ENCODE measurements around the gene MPPED1. TPM values are rescaled to one million over a fixed set of nuclear protein-coding genes. Genes with fewer than 3 reads are reported as not detected.

Gene MPPED1
- total RNA-seq, 1 donor from 2014 or later: not detected

DNA sequence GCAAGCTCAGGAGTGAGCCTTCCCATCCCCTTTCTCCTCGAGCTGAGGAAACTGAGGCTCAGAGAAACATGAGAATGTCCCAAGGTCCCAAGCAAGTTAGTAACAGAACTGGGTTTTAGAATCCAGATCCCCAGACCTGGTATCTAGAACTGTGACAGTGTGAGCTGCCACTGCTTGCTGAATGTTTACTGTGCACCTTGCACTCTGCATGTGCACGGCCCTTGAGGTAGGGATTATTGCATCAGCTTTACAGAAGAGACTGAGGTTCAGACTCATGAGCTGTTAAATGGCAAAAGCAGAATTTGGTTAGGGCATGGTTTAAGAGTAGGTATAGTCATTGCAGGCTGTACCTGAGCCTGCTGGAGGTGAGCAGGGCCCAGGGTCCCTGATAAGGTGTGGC is 3.8 kb upstream of the MPPED1 start:
- DNase-seq (ENCODE audit: low spot score): no peak
- Mint-ChIP-seq H3K27ac (no peak overlapping the region), H3K27me3 (ENCODE audit: insufficient read depth) (peaks cover 25% of the 10 kb centered on the region), H3K4me1 (ENCODE audit: low read depth) (no peaks in the 10 kb centered on the region), H3K4me3 (no peak overlapping the region), H3K36me3 (ENCODE audit: low read depth) (no peaks in the 10 kb centered on the region), H3K9me3 (no peaks in the 10 kb centered on the region)
- intact Hi-C loops (cut with micrococcal nuclease): no loop called here

DNA sequence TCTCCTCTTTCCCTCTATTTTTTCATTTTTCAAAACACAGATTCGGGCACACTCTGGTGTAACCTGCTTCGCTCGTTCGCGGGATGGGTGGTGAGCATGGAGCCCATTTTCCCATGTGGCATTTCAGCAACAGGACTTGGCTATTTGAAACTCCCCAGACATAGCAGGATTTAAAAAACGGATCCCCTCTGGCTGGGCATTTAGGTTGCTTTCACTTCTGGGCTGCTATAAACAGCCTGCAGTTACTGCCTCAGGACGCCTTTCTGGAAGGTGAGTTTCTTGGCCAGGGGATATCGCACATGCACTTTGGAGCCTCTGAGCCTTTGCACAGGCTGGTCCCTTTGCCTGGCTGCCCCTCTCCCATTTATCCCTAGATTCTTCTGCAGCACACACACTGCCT is 2.8 kb upstream of the MPPED1 start:
- Mint-ChIP-seq H3K4me3 (no peak overlapping the region), H3K36me3 (ENCODE audit: low read depth) (no peaks in the 10 kb centered on the region), H3K27ac (no peak overlapping the region), H3K27me3 (ENCODE audit: insufficient read depth) (peaks cover 33% of the 10 kb centered on the region), H3K9me3 (no peaks in the 10 kb centered on the region), H3K4me1 (ENCODE audit: low read depth) (no peaks in the 10 kb centered on the region)
- DNase-seq (ENCODE audit: low spot score): no peak
- intact Hi-C loops (cut with micrococcal nuclease): no loop called here

DNA sequence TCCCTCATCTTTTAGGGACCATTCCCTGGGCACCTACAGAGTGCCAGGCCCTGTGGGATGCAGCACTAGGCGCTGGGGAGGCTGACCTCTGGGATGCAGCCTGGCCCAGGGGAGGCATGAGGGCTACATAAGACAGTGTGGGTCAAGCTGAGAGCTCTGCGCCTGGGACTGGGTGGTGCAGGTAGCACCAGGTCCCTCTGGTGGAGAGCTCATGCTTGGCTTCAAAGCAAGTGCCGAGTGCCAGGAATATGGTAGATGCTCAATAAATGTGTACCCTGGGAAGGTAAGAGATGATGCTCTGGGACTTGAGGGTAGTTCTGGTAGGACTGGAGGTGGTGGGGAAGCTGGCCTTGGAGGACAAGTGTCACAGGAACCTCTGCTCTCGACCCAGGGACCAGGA is 2.0 kb upstream of the MPPED1 start:
- H3K9me3 Mint-ChIP-seq: no peaks in the 10 kb centered on the region

DNA sequence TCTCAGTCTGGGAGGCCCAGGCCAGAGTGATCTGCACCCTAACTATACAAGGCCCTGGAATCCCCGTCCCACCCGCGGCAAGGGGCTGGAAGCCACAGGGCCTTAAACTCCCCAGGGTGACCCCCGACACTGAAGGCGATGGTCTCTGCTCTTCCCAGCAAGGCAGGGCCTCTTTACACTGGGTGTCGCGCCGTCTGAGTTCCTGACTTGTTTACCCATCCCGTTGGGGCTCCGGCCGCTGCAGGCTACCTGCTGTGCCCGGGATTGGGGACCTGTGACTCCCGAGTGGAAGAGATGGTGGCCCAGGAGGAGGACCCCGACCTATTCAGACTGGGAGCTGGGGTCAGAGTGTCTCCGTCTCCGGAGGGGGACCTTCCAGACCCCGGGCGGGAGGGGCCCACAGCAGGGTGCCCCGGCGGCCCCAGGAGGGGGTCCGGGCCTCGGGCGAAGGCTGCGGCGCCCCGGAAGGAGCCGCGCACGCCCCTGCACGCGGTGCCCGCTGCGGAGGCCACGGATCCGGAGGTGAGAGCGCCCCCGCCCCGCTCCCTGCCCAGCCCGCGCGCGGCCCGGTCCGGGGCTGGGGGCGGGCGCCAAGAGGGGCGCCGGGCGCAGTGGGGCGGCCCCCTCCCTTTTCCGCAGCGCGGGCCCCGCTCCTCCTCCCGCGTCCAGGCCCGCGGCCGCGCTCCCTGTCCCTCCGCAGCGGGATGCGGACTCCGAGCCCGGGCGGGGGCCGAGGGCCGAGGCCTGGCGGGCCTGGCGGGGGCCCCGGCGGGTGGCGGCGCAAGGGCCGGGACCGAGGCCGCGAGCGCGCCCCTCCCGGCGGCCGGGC is 560 bp upstream of the MPPED1 start:
- intact Hi-C loops (cut with micrococcal nuclease): no loop called here

More for the DNA sequence above, 2.0 kb upstream of the MPPED1 start:
- no peaks in the 10 kb centered on the region for H3K36me3 Mint-ChIP-seq (ENCODE audit: low read depth)
- H3K4me3 Mint-ChIP-seq: no peak overlapping the region
- peaks cover 37% of the 10 kb centered on the region for H3K27me3 Mint-ChIP-seq (ENCODE audit: insufficient read depth)
- intact Hi-C loops (cut with micrococcal nuclease): no loop called here
- no peaks in the 10 kb centered on the region for H3K4me1 Mint-ChIP-seq (ENCODE audit: low read depth)
- no peak overlapping the region for H3K27ac Mint-ChIP-seq
- DNase-seq (ENCODE audit: low spot score): no peak

DNA sequence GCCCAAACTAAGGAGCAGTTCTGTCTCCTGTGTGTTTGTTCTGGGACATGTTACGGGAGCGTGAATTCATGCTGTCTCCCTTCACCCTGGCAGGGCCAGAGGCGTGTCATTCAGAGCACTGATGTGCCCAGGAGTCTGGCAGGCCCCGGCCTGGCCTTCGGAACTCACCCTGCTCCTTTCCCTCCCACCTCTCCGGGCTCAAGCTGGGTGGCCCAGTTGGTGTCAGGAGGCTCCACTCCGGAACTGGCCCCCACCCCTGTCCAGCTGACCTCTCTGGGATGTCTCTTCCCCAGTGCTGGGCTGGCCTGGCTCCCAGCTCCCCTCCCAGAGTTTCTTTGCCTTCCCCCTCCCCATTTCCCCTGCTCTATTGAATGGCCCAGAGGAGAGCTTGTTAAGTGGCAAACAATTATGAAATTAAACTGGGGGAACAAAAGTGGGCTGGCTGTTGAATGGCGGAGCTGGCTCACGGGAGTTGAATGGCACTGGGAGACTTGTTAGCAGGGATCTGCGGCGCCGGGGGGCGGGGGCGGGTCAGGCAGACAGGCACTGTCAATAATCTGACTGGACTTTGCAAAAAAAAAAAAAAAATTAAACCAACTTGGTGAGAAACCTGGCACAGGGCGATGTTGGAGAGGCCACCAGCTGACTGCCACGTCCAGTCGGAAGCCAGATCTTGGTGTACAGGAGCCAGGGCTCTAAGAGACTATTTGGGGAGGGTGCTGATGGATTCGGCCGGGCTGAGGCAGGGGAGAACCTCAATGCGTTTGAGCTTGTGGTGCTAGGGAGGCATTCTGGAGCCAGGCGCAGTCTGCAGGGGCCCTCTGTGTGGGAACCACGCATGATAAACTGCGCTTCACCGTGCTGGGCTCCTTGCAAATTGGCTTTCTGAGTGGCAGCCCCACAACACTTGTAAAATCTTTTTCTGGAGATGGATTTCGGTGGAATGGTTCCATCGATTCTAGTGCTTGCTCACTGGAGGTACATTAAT is 1.3 kb downstream of the MPPED1 start:
- H3K4me3 Mint-ChIP-seq: no peak overlapping the region
- H3K9me3 Mint-ChIP-seq: no peaks in the 10 kb centered on the region
- DNase-seq (ENCODE audit: low spot score): no peak
- H3K4me1 Mint-ChIP-seq (ENCODE audit: low read depth): no peaks in the 10 kb centered on the region
- intact Hi-C loops (cut with micrococcal nuclease): no loop called here
- H3K36me3 Mint-ChIP-seq (ENCODE audit: low read depth): no peaks in the 10 kb centered on the region
- peaks cover 43% of the 10 kb centered on the region for H3K27me3 Mint-ChIP-seq (ENCODE audit: insufficient read depth)
- no peak overlapping the region for H3K27ac Mint-ChIP-seq

More for the DNA sequence above, 560 bp upstream of the MPPED1 start:
- Mint-ChIP-seq H3K36me3 (ENCODE audit: low read depth) (no peaks in the 10 kb centered on the region), H3K9me3 (no peaks in the 10 kb centered on the region), H3K27me3 (ENCODE audit: insufficient read depth) (peaks cover 43% of the 10 kb centered on the region), H3K4me1 (ENCODE audit: low read depth) (no peaks in the 10 kb centered on the region), H3K27ac (no peak overlapping the region), H3K4me3 (no peak overlapping the region)
- no peak for DNase-seq (ENCODE audit: low spot score)

DNA sequence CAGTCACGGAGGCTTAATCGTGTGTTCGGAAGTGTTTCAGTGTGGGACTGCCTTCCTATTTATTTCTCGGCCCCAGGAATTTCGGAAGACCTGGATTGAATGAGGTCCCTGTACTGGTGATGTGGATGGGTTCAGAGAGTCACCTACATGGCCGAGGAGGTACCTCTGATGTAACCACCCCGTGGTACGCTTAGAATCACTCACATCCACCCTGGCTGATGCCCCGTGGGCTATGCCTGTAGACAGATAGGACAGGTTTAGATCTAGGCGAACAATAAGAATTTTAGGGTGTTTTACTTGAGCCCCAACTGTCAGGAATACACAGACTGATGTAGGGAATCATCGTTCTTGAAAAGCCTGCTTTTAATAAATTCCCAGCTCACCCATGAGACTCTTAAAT is 2.0 kb downstream of the MPPED1 start:
- no peaks in the 10 kb centered on the region for H3K36me3 Mint-ChIP-seq (ENCODE audit: low read depth)
- H3K4me1 Mint-ChIP-seq (ENCODE audit: low read depth): no peaks in the 10 kb centered on the region
- peaks cover 43% of the 10 kb centered on the region for H3K27me3 Mint-ChIP-seq (ENCODE audit: insufficient read depth)

DNA sequence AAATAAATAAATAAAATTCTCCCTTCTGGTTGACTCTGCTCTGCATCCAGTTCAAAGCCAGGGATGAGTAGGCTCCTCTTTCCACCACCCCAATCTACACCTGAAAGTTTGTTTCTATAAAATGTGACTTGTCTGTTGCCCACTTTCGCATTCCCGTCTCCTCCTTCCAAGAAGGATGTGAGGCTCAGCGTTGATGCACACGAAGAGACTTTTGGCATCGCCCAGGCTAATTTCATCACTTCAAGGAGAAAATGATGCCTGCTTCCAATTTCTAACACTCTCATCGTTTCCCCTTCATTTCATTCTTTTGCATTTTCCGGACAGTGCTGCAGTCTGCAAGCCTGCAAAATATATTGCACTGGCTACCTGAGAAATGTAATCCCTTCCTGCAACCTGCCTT is 3.9 kb downstream of the MPPED1 start:
- no peak overlapping the region for H3K4me3 Mint-ChIP-seq
- H3K9me3 Mint-ChIP-seq: no peaks in the 10 kb centered on the region
- H3K4me1 Mint-ChIP-seq (ENCODE audit: low read depth): no peaks in the 10 kb centered on the region
- no peak for DNase-seq (ENCODE audit: low spot score)
- H3K27me3 Mint-ChIP-seq (ENCODE audit: insufficient read depth): peaks cover 34% of the 10 kb centered on the region
- H3K27ac Mint-ChIP-seq: no peak overlapping the region
- H3K36me3 Mint-ChIP-seq (ENCODE audit: low read depth): no peaks in the 10 kb centered on the region
- intact Hi-C loops (cut with micrococcal nuclease): no loop called here

More for the DNA sequence above, 2.0 kb downstream of the MPPED1 start:
- no peak for DNase-seq (ENCODE audit: low spot score)
- no peaks in the 10 kb centered on the region for H3K9me3 Mint-ChIP-seq
- no peak overlapping the region for H3K4me3 Mint-ChIP-seq
- H3K27ac Mint-ChIP-seq: no peak overlapping the region
- intact Hi-C loops (cut with micrococcal nuclease): no loop called here

DNA sequence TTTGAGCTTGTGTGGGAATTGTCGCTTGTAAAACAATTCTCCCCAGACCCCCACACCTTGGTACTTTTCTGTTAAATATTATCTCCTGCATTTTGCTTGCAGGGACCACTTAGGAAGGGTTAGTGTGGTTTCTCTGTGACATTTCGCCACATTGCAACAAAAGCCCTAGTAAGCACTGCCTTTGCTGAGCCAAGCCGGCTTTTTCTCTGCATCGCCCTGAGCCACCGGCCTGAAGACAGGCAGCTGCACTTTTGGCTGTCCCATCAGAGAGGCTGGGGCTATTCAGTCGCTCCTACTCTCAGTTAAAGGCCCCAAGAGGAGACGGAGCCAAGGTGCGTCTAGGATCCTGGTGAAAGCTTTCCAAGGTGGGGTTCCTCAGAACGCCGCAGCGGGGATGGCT is 5.7 kb downstream of the MPPED1 start:
- Mint-ChIP-seq H3K36me3 (ENCODE audit: low read depth) (no peaks in the 10 kb centered on the region), H3K27me3 (ENCODE audit: insufficient read depth) (peaks cover 26% of the 10 kb centered on the region), H3K9me3 (no peaks in the 10 kb centered on the region), H3K4me1 (ENCODE audit: low read depth) (no peaks in the 10 kb centered on the region), H3K4me3 (no peak overlapping the region), H3K27ac (no peak overlapping the region)
- DNase-seq (ENCODE audit: low spot score): no peak
- intact Hi-C loops (cut with micrococcal nuclease): no loop called here

DNA sequence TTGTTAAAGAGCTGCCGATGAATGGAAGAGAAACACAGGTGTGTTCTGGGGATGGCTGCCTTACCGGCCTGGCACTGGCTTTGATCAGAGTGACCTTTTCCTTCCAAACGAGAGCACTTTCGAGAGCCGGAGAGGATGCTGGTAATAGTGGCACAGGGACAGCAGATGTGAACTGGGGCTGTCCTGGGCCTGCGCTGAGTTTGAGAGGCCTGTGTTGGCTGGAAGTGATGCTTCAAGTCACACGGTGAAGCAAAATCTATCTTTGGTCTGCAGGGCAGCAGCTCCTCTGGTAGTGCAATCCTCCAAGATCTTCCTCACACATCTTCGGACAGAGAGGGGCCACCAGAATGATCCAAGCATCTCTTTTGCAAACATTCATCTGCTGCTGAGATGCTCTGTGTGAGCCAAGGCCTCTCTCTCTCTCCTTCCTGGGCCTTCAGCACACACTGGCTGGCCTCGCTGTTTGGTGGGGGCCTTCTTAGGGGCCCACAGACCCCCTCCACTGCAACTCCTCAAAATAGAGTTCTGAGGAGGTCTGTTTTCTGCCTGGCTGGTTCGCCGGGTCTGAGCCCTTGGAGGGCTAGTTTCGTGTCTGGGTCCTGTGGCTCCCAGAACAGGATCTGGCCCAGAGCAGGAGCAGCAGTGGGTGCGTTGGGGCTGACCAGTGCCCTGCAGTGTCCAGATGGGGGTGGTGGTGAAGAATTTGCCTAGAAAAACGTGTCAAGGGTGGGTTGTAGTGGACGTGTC is 6.4 kb downstream of the MPPED1 start:
- no peaks in the 10 kb centered on the region for H3K9me3 Mint-ChIP-seq
- no peak overlapping the region for H3K4me3 Mint-ChIP-seq
- H3K36me3 Mint-ChIP-seq (ENCODE audit: low read depth): no peaks in the 10 kb centered on the region
- DNase-seq (ENCODE audit: low spot score): no peak
- intact Hi-C loops (cut with micrococcal nuclease): no loop called here
- no peaks in the 10 kb centered on the region for H3K4me1 Mint-ChIP-seq (ENCODE audit: low read depth)
- peaks cover 19% of the 10 kb centered on the region for H3K27me3 Mint-ChIP-seq (ENCODE audit: insufficient read depth)
- H3K27ac Mint-ChIP-seq: no peak overlapping the region

DNA sequence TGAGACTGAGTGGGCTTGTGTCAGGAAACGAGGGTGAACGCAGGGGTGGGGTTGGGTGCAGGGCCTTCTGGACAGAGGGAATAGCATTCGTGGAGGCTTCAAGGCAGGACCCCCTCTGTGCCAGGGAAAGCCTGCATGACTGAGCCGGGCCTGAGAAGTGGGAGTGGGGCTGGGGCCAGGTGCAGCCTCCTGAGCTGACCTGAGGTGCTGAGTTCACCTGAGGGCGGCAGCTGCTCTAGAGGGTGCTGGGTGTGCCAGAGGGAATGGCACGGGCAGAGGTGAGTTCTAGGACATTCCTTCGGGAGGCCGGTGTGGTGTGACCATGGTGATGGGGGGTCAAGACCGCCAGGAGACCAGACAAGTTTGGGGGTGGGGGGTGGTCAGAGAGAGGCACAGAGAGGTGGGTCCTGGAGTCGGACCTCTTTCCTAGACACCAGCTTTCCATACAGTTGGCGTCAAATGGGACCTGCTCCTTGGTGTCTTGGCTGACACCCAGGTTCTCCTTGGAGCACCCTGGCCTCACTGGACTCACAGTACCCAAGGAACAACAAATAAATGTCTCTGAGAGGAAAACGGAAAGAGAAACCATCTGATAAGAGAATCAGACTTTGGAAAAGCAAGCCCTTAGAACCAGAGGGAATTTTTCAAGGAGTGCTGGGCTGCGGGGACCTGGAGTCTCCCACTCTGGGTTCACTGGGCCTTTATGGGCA is 7.7 kb downstream of the MPPED1 start:
- intact Hi-C loops (cut with micrococcal nuclease): no loop called here
- DNase-seq (ENCODE audit: low spot score): no peak
- Mint-ChIP-seq H3K27me3 (ENCODE audit: insufficient read depth) (peaks cover 13% of the 10 kb centered on the region), H3K4me3 (no peak overlapping the region), H3K27ac (no peak overlapping the region), H3K9me3 (no peaks in the 10 kb centered on the region), H3K4me1 (ENCODE audit: low read depth) (no peaks in the 10 kb centered on the region), H3K36me3 (ENCODE audit: low read depth) (no peaks in the 10 kb centered on the region)

DNA sequence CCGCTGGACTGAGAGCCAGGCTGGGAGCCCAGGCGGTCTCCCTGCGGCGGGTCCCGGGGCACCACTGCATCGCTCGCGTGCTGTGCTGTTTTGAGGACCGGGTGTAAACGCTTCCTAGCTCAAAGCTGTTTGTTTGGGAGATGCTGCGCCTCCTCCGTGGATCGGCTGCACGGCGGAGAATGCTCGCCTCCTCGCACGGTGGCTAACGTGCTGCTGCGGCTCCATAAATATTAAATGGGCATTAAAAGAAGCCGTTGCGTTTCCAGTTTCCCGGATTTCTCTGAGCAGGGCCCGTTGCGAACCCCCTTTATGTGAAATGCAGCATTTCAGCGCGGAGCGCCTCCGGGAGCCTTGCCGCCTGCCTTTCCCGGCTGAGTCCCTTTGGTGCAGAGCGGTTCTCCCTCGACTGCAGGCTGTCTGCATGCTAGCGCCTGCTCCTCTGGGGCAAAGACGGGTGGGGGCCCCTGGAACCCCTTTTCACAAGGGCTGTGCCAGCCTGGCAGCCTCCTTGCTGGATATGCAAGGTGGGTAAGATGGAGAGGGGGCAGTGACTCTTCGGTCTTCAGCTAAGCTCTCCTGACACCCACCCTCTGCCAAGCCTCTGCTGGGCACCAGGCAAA is 9.3 kb downstream of the MPPED1 start:
- no peak overlapping the region for H3K27ac Mint-ChIP-seq
- H3K27me3 Mint-ChIP-seq (ENCODE audit: insufficient read depth): peaks cover 4% of the 10 kb centered on the region
- intact Hi-C loops (cut with micrococcal nuclease): no loop called here
- H3K9me3 Mint-ChIP-seq: no peaks in the 10 kb centered on the region
- no peaks in the 10 kb centered on the region for H3K36me3 Mint-ChIP-seq (ENCODE audit: low read depth)
- DNase-seq (ENCODE audit: low spot score): no peak
- H3K4me1 Mint-ChIP-seq (ENCODE audit: low read depth): no peaks in the 10 kb centered on the region
- no peak overlapping the region for H3K4me3 Mint-ChIP-seq

Measured in activated T-helper 1 cell treated with anti-CD3 and anti-CD28 coated beads, Interleukin-12 subunit alpha, Interleukin-12 subunit beta, Interleukin-2, Interleukin-4 antibody, amounts not matched to agents 30 ng/mL and 10 ng/mL and 1 ng/mL, durations not matched to agents 14 hours and 24 hours and 36 hours (primary cell).